Fibroblast of mammary gland (primary cell): ENCODE results near the gene ELOVL5.
A peak's percentile ranks its signal among the peaks of the same experiment; 100 is the strongest.

Experiments
- DNase-seq: peaks from one replicate; pipeline ENCODE4 v3.0.0-alpha.2; 2010; ENCODE audit warnings: low read depth
- H3K4me3 ChIP-seq: 2 replicates; pipeline ENCODE4 v1.5.1; 2011; ENCODE audit warnings: low read depth, mild to moderate bottlenecking, low read length, moderate library complexity; ENCODE audit not compliant: control insufficient read depth
- TF ChIP-seq, protein P1 (sequence below): conservative IDR thresholded peaks from 2 replicates; pipeline ENCODE4 v1.5.1; 2011; ENCODE audit warnings: low read depth, low read length, inconsistent platforms; ENCODE audit not compliant: control insufficient read depth, insufficient read depth

ELOVL5 gene

DNA sequence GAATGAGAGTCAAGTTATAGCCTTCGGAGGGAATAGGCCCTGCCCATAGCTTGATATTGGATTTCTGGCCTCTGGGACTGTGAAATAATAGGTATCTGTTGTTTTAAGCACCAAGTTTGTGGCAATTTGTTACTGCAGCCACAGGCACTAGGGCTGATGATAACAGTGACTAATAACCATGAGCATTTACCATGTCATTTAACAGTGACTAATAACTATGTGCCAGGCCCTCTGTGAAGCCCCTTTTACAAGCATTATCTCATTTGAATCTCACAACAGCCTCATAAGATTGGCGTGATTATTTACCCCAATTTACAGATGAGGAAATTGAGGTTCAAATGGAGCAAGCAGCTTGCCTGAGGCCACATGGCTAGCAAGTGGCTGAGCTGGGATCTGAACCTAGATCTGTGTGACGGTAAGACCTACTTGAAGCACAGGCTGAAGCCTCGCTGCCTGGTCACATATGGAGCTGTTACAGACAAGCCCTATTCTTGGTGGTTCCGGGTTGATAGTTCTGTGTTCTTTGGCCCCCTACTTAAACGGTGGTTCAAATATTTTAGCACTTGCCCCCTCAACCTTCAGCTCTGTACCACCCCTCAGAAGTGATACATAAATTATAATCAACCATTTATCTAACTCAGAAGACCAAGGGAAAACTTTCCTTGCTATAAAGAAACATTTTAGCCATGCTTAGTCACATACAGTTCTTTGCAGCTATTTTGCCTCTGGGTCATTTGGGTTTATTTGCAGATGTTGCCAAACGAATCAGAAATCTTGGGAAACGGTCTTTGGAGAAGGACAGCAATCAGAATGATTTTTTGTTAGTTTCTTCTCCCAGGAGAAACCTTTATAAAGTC is 98.3 kb downstream of the ELOVL5 start:
- DNase-seq = peak; percentile 62

DNA sequence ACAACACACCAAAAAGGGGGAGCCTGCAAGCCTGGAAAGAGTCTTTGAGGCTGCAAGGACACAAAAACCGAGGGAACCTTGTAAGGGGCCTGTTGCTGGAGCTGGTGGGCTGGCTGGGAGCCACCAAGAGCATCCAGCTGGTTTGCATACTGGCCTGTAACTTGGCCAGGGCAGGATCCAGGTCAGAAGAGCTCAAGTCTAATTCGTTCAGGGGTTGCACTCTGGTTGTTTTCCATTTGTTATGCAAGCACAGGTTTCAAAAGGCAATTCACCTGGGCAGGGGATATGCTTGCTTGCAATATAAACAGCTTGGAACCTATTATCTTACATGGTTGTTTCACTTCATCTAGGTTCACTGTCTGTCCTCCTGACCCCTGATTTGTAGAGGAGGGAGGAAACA is 101.8 kb downstream of the ELOVL5 start:
- DNase-seq = no peak
- no peak overlapping the region for H3K4me3 ChIP-seq
- TF ChIP-seq, protein P1, sequence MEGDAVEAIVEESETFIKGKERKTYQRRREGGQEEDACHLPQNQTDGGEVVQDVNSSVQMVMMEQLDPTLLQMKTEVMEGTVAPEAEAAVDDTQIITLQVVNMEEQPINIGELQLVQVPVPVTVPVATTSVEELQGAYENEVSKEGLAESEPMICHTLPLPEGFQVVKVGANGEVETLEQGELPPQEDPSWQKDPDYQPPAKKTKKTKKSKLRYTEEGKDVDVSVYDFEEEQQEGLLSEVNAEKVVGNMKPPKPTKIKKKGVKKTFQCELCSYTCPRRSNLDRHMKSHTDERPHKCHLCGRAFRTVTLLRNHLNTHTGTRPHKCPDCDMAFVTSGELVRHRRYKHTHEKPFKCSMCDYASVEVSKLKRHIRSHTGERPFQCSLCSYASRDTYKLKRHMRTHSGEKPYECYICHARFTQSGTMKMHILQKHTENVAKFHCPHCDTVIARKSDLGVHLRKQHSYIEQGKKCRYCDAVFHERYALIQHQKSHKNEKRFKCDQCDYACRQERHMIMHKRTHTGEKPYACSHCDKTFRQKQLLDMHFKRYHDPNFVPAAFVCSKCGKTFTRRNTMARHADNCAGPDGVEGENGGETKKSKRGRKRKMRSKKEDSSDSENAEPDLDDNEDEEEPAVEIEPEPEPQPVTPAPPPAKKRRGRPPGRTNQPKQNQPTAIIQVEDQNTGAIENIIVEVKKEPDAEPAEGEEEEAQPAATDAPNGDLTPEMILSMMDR = no peak

More for the DNA sequence above, 98.3 kb downstream of the ELOVL5 start:
- TF ChIP-seq, protein P1 = no peak
- no peak overlapping the region for H3K4me3 ChIP-seq

DNA sequence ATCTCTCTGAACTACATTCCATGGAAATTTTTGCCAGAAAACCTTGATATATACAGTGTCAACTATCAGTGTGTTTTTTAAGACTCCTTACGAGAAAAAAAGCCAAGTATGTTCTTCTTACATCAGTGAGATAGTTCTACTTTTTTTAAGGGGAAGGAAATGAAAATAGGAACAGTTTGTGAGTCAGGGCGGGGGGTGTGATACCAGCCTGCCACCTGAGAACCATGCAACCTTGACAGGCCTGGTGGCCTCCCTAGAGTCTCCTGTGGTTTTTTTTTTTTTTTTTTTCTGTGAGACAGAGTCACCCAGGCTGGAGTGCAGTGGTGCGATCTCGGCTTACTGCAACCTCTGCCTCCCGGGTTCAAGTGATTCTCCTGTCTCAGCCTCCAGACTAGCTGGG is 103.8 kb downstream of the ELOVL5 start:
- DNase-seq = no peak
- TF ChIP-seq, protein P1 = no peak
- H3K4me3 ChIP-seq = no peak overlapping the region

DNA sequence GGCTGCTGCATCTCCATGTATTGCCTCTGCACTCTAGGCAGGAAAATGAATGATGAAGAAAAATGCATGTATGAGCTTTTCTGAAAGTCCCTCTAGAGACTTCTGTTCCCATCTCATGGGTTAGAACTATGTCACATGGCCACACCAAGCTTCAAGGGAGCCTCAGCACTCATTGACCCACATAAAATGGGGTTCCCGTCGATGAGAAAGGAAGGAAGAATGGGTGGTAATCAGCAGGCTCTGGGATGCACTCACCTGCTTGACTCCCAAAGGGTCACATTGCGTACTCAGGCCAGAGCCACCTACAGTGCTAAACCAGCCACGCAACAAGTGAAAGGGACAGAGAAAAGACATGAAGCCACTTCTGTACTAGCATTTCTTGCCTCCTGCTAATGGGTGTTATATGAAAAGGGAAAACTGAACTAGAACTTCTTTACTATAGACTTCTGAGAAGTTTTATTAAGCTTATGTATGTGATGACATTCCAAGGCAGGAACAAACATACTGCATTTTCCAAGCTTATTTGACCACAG is 104.3 kb downstream of the ELOVL5 start:
- H3K4me3 ChIP-seq = no peak overlapping the region
- no peak for DNase-seq
- TF ChIP-seq, protein P1 = no peak

DNA sequence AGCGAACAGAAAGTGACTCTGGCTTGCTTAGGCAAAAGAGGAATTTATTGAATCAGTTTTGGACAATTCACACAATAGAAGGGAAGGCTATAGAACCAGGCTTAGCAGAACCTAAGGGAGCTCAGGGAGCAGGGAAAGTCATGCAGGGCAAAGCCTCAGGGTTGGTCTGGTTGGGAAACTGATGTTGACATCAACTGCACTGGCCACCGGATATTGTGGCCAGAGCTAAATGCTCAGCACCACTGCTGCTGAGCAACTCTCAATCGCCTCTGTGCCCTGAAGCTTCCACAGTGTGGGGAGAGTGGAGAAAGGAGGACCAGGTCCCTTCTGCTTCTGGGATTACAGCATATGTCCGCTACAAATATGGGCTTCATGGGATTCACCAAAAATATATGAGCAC is 106.8 kb downstream of the ELOVL5 start:
- TF ChIP-seq, protein P1 = no peak
- no peak for DNase-seq
- no peak overlapping the region for H3K4me3 ChIP-seq

DNA sequence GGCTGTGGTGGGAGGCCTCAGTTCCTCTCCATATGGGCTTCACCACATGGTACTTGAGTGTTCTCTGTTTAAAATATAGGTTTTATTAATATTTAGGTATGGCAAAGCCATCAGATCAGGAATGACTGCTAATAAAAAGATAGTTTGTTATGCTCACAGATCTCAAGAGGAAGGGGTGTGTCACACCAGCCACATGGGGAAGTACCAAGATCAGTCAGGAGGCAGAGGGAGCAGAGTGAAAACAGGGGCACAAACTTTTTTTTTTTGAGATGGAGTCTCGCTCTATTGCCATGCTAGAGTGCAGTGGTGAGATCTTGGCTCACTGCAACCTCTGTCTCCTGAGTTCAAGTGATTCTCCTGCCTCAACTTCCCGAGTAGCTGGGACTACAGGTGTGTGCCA is 108.0 kb downstream of the ELOVL5 start:
- no peak overlapping the region for H3K4me3 ChIP-seq
- no peak for DNase-seq
- TF ChIP-seq, protein P1 = no peak
